ENCODE results near the gene RAPGEF5. TPM values are rescaled to one million over a fixed set of nuclear protein-coding genes. Genes with fewer than 3 reads are reported as not detected.

The RAPGEF5 gene
- total RNA-seq, 1 donor, result 1.5 TPM

GRCh38 chr7:22343612-22344011 is 13.3 kb downstream of the RAPGEF5 start:
- no peak for TF ChIP-seq CTCF (IDR thresholded peaks at IDR 0.05; ENCODE audit: insufficient read depth, low read length)
- no peak overlapping the region for H3K4me3 ChIP-seq (ENCODE audit: low read depth, low read length)
- no peak for DNase-seq (ENCODE audit: low read depth)

- no peak overlapping the region for H3K4me3 ChIP-seq (ENCODE audit: low read depth, low read length)
- DNase-seq (ENCODE audit: low read depth), result no peak
- no peak for TF ChIP-seq CTCF (IDR thresholded peaks at IDR 0.05; ENCODE audit: insufficient read depth, low read length)
Measured at GRCh38 chr7:22343071-22343470, 13.9 kb downstream of the RAPGEF5 start.

GRCh38 chr7:22339725-22340390 is 17.1 kb downstream of the RAPGEF5 start:
- no peak overlapping the region for H3K4me3 ChIP-seq (ENCODE audit: low read depth, low read length)
- no peak for DNase-seq (ENCODE audit: low read depth)
- no peak for TF ChIP-seq CTCF (IDR thresholded peaks at IDR 0.05; ENCODE audit: insufficient read depth, low read length)

GRCh38 chr7:22338877-22339276 is 18.1 kb downstream of the RAPGEF5 start:
- H3K4me3 ChIP-seq (ENCODE audit: low read depth, low read length), result no peak overlapping the region
- TF ChIP-seq CTCF (IDR thresholded peaks at IDR 0.05; ENCODE audit: insufficient read depth, low read length), result no peak
- DNase-seq (ENCODE audit: low read depth), result no peak

GRCh38 chr7:22338411-22338810 is 18.5 kb downstream of the RAPGEF5 start:
- no peak for DNase-seq (ENCODE audit: low read depth)
- H3K4me3 ChIP-seq (ENCODE audit: low read depth, low read length), result no peak overlapping the region
- no peak for TF ChIP-seq CTCF (IDR thresholded peaks at IDR 0.05; ENCODE audit: insufficient read depth, low read length)

GRCh38 chr7:22333680-22334141 is 23.2 kb downstream of the RAPGEF5 start:
- DNase-seq (ENCODE audit: low read depth), result no peak
- H3K4me3 ChIP-seq (ENCODE audit: low read depth, low read length), result no peak overlapping the region
- no peak for TF ChIP-seq CTCF (IDR thresholded peaks at IDR 0.05; ENCODE audit: insufficient read depth, low read length)

- no peak for TF ChIP-seq CTCF (IDR thresholded peaks at IDR 0.05; ENCODE audit: insufficient read depth, low read length)
- no peak overlapping the region for H3K4me3 ChIP-seq (ENCODE audit: low read depth, low read length)
- DNase-seq (ENCODE audit: low read depth), result no peak
Measured at GRCh38 chr7:22332461-22332870, 24.5 kb downstream of the RAPGEF5 start.
